H54 (cell line): ENCODE data around the gene USH1G.
"Not testable (repeated sequence)": the region's sequence is repeated elsewhere in the genome, so short reads cannot be mapped to it uniquely, and the experiment has no call there.

ENCODE experiments used
- DNase-seq: peaks from one replicate; pipeline ENCODE4 v3.0.0; 2011; ENCODE audit warnings: low spot score, mixed read lengths; ENCODE audit not compliant: insufficient read length
- FAIRE-seq: peaks from 3 replicates; lab custom pipeline; 2011; peaks lifted over from hg19 to GRCh38; lab: Jason Lieb, UNC
- POLR2A ChIP-seq: IDR thresholded peaks from 2 replicates; pipeline ENCODE4 v1.6.1; 2011; ENCODE audit warnings: low read depth, mild to moderate bottlenecking, low read length

The USH1G gene

DNA sequence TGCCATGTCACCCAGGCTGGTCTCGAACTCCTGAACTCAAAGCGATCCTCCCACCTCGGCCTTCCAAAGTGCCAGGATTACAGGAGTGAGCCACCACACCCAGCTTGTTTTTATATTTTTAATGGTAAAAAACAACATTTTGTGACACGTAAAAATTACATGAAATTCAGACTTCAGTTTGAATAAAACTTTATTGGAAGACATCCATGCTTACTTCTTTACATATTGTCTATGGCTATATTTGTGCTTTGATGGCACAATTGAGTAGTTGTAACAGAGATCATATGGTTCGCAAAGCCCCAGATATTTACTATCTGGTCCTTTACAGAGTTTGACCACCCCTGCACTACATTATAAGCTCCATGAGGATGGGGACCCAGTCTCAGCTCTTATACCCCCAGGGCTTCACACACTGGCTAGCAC, 48.4 kb downstream of the USH1G start:
- DNase-seq (no peak), FAIRE-seq (no peak)
- TF ChIP-seq POLR2A = no peak

DNA sequence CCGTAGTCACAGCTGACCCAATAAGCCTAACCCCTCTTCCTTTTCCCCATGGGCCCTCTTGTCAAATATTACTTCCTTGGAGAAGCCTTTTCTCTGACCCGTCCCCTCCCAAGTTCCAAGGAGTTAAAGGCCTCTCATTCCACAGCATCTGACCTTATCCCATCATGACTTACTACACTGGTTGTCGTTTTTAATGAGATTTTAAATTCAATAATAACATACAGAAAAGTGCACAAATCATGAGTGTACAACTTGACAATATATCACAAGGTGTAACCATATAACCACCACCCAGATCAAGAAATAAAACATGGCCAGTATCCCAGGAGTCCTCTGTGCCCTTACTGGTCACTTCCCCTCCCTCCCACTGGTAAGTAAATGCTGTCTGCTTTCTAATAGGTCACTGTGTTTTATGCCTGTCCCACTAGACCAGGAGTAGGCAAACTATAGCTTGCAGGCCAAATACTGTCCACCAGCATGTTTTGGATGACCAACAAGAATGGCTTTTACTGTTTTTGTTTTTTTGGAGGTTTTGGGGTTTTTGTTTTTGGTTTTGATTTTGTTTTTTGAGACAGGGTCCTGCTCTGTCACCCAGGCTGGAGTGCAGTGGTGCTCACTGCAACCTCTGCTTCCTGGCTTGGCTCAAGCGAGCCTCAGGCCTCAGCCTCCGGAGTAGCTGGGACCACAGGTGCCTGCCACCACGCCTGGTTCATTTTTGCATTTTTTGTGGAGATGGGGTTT, 49.0 kb downstream of the USH1G start:
- no peak for TF ChIP-seq POLR2A
- DNase-seq (peak; percentile 88), FAIRE-seq (no peak)

DNA sequence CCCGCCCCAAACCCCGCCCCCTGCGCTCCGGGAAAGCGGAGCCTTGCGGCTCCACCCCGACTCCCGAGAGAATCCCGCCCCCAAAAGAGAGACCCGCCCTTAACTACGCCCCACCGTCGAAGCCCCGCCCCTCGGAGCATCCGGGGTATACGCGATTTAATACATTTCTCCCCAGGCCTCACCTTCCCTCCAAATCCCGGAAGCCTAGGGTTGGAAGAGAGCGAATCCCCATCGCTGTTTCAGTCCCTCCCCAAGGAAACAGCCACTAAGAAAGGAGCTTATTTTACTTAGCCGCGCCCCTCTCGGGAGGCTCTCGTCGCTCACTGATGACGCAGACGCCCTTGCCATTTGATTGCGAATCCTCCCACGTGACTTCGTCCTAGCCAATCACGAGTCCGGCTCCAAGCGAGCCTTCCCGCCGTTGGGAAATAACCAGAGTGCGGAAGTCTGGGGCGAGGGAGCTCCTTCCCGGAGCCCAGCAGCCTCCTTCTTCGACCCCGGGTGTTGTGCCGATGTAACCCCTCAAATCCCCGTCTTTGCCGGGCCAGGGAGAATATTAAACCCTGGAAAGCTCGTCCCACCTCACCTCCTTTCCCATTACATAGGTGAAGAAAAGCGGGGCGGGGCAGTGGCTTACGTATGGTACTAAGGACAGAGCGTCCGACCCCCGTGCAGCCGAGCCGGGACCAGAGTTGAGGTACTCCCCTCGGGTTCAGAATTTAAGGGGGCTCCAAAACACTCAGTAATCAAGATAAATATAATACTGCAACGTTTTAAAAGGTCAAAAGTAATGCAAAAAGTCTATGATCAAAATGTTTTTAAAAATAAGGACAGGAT, 49.8 kb downstream of the USH1G start:
- TF ChIP-seq POLR2A = peak; percentile 94
- peak; percentile 92 for FAIRE-seq
- peak; percentile 99 for DNase-seq

DNA sequence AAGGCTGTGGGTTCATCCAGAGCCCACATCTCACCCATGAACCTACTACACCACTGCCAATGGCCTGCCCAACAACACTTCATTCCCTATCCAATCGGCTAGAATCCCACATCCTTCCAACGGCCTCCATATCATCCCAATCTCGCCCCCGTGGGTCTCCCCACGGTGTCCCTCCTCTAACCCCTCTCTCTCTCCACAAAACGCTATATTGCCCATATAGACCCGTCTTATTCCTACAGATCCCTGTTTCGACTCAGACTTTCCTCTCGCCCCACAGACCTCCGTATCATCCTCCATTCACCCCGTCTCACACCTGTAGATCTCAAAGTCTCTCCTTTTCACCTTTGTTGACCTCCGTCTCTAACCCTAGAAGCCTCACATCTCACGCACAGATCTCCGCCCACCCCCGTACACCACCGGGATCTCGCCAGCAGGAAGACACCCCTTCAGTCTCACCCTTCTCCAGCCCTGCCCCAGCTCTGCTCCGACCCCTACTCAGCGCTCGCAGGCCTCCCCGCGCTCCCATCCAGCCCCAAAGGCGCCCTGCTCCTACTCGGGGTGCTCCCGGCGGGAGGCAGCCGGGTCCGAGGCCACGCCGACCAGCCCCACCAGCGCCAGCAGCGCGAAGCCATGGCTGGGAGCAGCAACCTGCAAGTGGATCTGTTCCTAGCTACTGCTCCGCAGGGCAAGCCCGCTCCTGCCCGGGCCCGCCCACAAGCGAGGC, 50.6 kb downstream of the USH1G start, which contains the start of gene FDXR:
Gene FDXR, minus strand, starts transcription at position 682 of the 724 bp plus-strand sequence. Its CDS starts 50 bp downstream, at position 632.
- DNase-seq (no peak), FAIRE-seq (no peak)
- peak; percentile 96 for TF ChIP-seq POLR2A

DNA sequence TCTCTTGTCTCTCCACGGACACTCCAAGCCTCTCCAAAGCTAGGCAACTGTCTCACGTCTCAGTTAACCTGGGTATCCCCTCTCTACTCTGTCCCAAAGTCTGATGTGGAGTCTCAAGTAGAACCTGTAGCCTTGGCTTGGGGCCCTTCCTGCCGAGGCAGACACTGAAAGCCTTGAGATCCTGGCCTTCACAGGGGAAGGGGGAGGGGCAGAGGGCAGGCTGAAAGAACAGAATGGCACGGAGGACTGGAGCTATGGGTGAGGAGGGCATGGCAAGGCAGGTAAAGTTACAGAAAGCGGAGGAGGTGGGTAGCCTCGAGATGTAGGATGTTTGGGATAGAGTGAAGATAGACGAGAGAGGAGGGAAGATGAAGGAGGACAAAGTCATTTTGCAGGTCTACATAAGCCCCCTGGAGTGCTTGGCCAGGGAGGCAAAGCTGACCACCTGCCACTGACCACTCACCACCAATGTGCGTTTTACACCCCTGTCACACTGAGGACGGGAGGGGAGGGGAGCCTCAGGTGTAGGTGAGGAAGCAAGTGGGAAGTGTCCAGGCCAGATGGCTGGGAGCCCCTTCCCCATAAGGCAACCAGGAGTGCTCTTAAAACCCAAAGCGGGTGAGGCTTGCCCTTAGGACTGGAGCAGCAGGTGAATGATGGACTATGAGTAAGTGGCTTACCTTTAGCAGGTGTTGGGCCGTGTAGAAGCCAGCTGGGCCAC, 51.5 kb downstream of the USH1G start:
- TF ChIP-seq POLR2A = no peak
- DNase-seq (no peak), FAIRE-seq (no peak)

DNA sequence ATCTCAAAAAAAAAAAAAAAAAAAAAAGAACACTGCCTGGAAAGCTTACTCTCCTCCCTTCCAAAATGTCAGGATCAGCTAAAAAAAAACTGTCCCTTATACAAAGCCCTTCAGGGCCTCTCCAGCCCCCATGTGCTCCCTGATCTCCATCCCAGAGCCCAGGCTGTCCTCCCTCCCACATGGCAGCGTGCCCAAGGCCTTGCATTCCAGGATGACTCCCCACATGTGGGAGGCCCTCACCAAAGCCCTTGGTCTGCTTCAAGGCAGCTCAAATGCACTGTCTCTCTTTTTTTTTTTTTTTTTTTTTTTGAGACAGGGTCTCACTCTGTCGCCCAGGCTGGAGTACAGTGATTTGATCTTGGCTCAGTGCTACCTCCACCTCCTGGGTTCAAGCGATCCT, 52.5 kb downstream of the USH1G start:
- FAIRE-seq (no peak), DNase-seq (no peak)
- no peak for TF ChIP-seq POLR2A

DNA sequence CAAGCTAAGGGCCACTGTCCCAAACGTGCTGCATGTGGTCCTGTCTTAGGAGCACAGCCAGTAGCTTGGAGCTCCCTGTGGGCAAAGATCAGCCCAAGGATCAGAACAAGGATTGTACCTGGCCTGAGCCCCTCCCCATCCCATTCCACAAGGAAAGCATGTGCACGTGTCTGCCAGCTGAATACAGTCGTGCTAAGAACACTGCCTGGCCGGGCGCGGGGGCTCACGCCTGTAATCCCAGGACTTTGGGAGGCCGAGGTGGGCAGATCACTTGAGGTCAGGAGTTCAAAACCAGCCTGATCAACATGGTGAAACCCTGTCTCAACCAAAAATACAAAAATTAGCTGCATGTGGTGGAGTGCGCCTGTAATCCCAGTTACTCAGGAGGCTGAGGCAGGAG, 53.0 kb downstream of the USH1G start:
- DNase-seq, FAIRE-seq: not testable (repeated sequence)

DNA sequence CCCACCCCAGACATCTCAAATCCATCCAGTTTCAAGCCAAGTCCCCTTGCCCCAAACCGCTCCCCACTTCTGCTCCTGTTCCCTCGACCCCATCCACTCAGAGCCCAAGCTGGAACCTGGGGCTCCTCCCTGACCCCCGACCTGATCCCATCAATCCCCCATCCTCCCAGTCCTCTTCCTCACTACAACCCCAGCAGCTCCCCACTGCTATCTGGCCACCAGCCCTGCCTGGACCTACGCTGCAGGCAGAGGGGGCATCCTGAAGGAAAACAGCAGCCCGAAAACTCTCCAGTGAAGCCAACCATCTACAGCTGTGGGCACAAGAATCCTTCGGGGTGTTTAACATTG, 54.2 kb downstream of the USH1G start:
- TF ChIP-seq POLR2A = no peak
- FAIRE-seq (no peak), DNase-seq (no peak)

DNA sequence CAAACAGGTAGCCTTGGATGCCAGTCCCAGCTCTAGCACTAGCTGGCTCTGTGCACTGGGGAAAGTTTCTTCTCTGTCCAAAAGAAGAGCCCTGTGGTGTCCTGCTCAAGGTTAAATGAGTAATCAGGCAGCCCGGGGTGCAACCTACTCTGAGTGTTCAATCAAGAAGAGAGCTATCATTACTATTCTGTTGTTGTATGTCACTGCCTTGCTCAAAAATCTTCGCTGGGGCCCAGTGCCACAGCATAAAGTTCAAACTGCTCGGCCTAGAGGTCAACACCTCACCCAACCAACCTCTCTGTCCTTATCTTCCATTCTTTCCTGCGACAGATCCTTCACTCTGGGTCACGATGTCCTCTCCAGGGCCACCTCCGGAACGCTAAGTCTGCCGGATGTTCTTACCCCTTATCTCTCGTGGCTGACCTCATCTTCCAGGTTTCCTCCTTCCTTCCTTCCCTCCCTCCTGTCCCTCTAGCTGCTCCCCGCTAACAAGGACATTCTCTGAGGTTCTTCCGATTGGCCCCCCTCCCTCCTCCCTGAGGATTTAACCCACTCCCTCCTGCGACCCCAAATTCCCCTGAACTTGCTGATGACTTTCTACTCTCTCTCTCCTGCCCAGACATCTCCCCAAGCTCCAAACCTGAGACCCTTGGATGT, 54.7 kb downstream of the USH1G start:
- DNase-seq (no peak), FAIRE-seq (no peak)
- no peak for TF ChIP-seq POLR2A

DNA sequence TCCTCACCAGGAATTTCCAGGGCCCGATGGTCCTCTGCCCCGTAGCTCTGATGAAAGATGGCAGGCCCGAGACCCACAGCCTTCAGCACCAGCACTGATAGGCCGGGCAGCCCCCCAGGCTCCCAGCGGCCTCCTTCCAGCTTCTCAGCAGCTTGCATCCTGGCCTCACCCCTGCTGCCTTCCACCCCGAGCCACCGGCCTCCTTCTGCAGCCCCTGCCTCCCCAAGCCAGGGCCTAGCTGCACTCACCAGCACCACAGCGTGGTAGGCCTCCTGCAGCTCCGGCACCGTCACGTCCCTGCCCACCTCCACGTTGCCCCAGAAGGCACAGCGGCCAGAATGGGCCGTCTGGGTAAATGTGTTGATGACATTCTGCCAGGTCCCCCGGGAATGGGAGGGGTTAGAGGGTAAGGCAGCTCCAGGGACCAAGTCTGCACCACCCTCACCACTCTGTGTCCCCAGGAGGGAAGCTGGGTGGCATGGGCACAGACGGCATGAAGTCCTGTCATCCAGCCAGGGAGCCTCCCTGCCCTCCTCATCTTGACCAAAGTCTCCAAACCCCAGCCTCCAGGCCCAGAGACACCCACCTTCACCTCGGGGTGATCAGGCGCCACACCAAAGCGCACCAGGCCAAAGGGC, 56.7 kb downstream of the USH1G start:
- no peak for TF ChIP-seq POLR2A
- no peak for FAIRE-seq

More for the DNA sequence above, 56.7 kb downstream of the USH1G start:
- DNase-seq = no peak
